GM21515 (cell line): Measurements from ENCODE around the gene HGD.
"Not testable (repeated sequence)": the region's sequence is repeated elsewhere in the genome, so short reads cannot be mapped to it uniquely, and the experiment has no call there.

Source experiments
- ATAC-seq: cut with Tn5 transposase; IDR thresholded peaks from one replicate; pipeline ENCODE4 v1.9.1; 2021; ENCODE audit not compliant: unreplicated experiment

The HGD gene

GRCh38 chr3:120682095-120682681, at the start of gene HGD:
TSS of gene HGD (minus strand) at chr3:120682239. CDS start at chr3:120682111, 128 bp downstream.
- no peak for ATAC-seq

- no peak for ATAC-seq
Measured at GRCh38 chr3:120730576-120731542, 48.8 kb upstream of the HGD start.

- no peak for ATAC-seq
Measured at GRCh38 chr3:120726791-120727190, 44.8 kb upstream of the HGD start.

GRCh38 chr3:120719167-120719834, 37.3 kb upstream of the HGD start:
- not testable (repeated sequence) for ATAC-seq

GRCh38 chr3:120713262-120713661, 31.2 kb upstream of the HGD start:
- ATAC-seq: no peak

GRCh38 chr3:120710369-120710768, 28.3 kb upstream of the HGD start:
- no peak for ATAC-seq

- ATAC-seq: no peak
Measured at GRCh38 chr3:120708408-120708807, 26.4 kb upstream of the HGD start.

GRCh38 chr3:120706950-120707349, 24.9 kb upstream of the HGD start:
- no peak for ATAC-seq

- ATAC-seq: no peak
Measured at GRCh38 chr3:120705884-120706582, 24.0 kb upstream of the HGD start.

- no peak for ATAC-seq
Measured at GRCh38 chr3:120699333-120699732, 17.3 kb upstream of the HGD start.

GRCh38 chr3:120693439-120694171, 11.6 kb upstream of the HGD start:
- no peak for ATAC-seq

- ATAC-seq: no peak
Measured at GRCh38 chr3:120689395-120689794, 7.4 kb upstream of the HGD start.

GRCh38 chr3:120688121-120688520, 6.1 kb upstream of the HGD start:
- ATAC-seq: peak; percentile 99

GRCh38 chr3:120685411-120685810, 3.4 kb upstream of the HGD start:
- ATAC-seq: no peak

GRCh38 chr3:120684896-120685295, 2.9 kb upstream of the HGD start:
- no peak for ATAC-seq

- ATAC-seq: no peak
Measured at GRCh38 chr3:120683671-120684301, 1.7 kb upstream of the HGD start.

GRCh38 chr3:120683213-120683612, 1.2 kb upstream of the HGD start:
- no peak for ATAC-seq

GRCh38 chr3:120681506-120682038, 467 bp downstream of the HGD start:
- no peak for ATAC-seq

GRCh38 chr3:120681018-120681417, 1.0 kb downstream of the HGD start:
- ATAC-seq: no peak
